GM21515 (cell line): Measurements from ENCODE around the gene TCF4.

Experiments used
- ATAC-seq: cut with Tn5 transposase; IDR thresholded peaks from one replicate; pipeline ENCODE4 v1.9.1; 2021; ENCODE audit not compliant: unreplicated experiment

TCF4 gene

GRCh38 chr18:55214969-55215368, 373.0 kb downstream of the TCF4 start:
- ATAC-seq: no peak

GRCh38 chr18:55214534-55214933, 373.5 kb downstream of the TCF4 start:
- no peak for ATAC-seq

- ATAC-seq: no peak
Measured at GRCh38 chr18:55213586-55213985, 374.4 kb downstream of the TCF4 start.

- no peak for ATAC-seq
Measured at GRCh38 chr18:55206927-55207326, 381.1 kb downstream of the TCF4 start.

GRCh38 chr18:55202232-55202917, 385.6 kb downstream of the TCF4 start:
- ATAC-seq: no peak

- ATAC-seq: no peak
Measured at GRCh38 chr18:55199291-55199963, 388.6 kb downstream of the TCF4 start.

- no peak for ATAC-seq
Measured at GRCh38 chr18:55195863-55196262, 392.1 kb downstream of the TCF4 start.

- no peak for ATAC-seq
Measured at GRCh38 chr18:55189972-55190371, 398.0 kb downstream of the TCF4 start.

- no peak for ATAC-seq
Measured at GRCh38 chr18:55186588-55186987, 401.4 kb downstream of the TCF4 start.

- ATAC-seq: no peak
Measured at GRCh38 chr18:55185391-55185790, 402.6 kb downstream of the TCF4 start.

- ATAC-seq: no peak
Measured at GRCh38 chr18:55179835-55180234, 408.2 kb downstream of the TCF4 start.

- ATAC-seq: no peak
Measured at GRCh38 chr18:55179425-55179824, 408.6 kb downstream of the TCF4 start.

GRCh38 chr18:55173291-55173690, 414.7 kb downstream of the TCF4 start:
- no peak for ATAC-seq
